ENCODE data around the gene TLR2.

DNA sequence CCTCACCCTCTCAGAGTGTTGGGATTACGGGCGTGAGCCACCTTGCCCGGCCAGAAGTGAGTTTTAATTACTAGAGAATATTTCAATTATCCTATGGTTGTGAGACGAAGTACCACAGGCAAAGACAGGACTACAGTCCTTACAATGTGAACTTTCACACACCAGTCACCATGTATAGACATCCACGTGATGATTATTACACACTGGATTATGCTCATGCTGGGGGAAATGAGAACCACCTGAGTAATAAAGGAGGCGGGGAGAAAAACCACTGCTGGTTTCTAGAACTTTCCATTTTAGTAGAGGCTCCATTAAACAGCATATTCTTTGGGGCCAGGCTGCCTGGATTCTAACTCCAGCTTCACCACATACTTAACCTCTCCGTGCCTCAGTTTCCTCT, 42.5 kb upstream of the TLR2 start:
- TF ChIP-seq, protein P1, sequence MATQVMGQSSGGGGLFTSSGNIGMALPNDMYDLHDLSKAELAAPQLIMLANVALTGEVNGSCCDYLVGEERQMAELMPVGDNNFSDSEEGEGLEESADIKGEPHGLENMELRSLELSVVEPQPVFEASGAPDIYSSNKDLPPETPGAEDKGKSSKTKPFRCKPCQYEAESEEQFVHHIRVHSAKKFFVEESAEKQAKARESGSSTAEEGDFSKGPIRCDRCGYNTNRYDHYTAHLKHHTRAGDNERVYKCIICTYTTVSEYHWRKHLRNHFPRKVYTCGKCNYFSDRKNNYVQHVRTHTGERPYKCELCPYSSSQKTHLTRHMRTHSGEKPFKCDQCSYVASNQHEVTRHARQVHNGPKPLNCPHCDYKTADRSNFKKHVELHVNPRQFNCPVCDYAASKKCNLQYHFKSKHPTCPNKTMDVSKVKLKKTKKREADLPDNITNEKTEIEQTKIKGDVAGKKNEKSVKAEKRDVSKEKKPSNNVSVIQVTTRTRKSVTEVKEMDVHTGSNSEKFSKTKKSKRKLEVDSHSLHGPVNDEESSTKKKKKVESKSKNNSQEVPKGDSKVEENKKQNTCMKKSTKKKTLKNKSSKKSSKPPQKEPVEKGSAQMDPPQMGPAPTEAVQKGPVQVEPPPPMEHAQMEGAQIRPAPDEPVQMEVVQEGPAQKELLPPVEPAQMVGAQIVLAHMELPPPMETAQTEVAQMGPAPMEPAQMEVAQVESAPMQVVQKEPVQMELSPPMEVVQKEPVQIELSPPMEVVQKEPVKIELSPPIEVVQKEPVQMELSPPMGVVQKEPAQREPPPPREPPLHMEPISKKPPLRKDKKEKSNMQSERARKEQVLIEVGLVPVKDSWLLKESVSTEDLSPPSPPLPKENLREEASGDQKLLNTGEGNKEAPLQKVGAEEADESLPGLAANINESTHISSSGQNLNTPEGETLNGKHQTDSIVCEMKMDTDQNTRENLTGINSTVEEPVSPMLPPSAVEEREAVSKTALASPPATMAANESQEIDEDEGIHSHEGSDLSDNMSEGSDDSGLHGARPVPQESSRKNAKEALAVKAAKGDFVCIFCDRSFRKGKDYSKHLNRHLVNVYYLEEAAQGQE (IDR thresholded peaks at IDR 0.05; ENCODE audit: insufficient read depth in 1 of 2, low read depth in 2 of 2, low read length in 1 of 2): no peak
- TF ChIP-seq, protein P2, sequence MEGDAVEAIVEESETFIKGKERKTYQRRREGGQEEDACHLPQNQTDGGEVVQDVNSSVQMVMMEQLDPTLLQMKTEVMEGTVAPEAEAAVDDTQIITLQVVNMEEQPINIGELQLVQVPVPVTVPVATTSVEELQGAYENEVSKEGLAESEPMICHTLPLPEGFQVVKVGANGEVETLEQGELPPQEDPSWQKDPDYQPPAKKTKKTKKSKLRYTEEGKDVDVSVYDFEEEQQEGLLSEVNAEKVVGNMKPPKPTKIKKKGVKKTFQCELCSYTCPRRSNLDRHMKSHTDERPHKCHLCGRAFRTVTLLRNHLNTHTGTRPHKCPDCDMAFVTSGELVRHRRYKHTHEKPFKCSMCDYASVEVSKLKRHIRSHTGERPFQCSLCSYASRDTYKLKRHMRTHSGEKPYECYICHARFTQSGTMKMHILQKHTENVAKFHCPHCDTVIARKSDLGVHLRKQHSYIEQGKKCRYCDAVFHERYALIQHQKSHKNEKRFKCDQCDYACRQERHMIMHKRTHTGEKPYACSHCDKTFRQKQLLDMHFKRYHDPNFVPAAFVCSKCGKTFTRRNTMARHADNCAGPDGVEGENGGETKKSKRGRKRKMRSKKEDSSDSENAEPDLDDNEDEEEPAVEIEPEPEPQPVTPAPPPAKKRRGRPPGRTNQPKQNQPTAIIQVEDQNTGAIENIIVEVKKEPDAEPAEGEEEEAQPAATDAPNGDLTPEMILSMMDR (IDR thresholded peaks at IDR 0.05): no peak
- no peak for TF ChIP-seq SIN3A (IDR thresholded peaks at IDR 0.05; ENCODE audit: borderline replicate concordance, insufficient read depth, low read depth, low read length)
